ENCODE results near the gene ASPG.

GRCh38 chr14:104105822-104106470, 20.4 kb downstream of the ASPG start:
- no peak for TF ChIP-seq CTCF (IDR thresholded peaks at IDR 0.05)
- no peak for TF ChIP-seq REST (IDR thresholded peaks at IDR 0.05; ENCODE audit: insufficient read depth in 1 of 2, low read depth in 2 of 2, low read length in 1 of 2)
- no peak for TF ChIP-seq SIN3A (IDR thresholded peaks at IDR 0.05; ENCODE audit: borderline replicate concordance, insufficient read depth, low read depth, low read length)

Data from Panc1 (cell line).